Uterus (tissue), 2 donors: ENCODE results near the gene MPZ.

Experiments
- CTCF ChIP-seq, 4 experiments: fragments of 200-600 bp in 2 of 4; fragments of 450-650 bp in 2 of 4; sonication (generic) in 2 of 4; IDR thresholded peaks; one replicate each; pipeline ENCODE4 v1.5.1; 2016 to 2019; ENCODE audit warnings: antibody characterized with exemption in 4 of 4, mild to moderate bottlenecking in 2 of 4, moderate library complexity in 1 of 4
- POLR2A ChIP-seq, 2 donors: fragments of 450-650 bp; IDR thresholded peaks; one replicate each; pipeline ENCODE4 v1.6.1; 2016; ENCODE audit warnings: antibody characterized with exemption in 2 of 2, mild to moderate bottlenecking in 1 of 2, moderate library complexity in 1 of 2

- no peak for TF ChIP-seq CTCF (IDR thresholded peaks at IDR 0.05)
- no peak for TF ChIP-seq POLR2A (IDR thresholded peaks at IDR 0.05)
Measured at GRCh38 chr1:161273402-161273801, 36.4 kb downstream of the MPZ start.
